Parathyroid adenoma (tissue), 2 donors: ENCODE measurements around the gene SLC12A6.

ENCODE experiments used
- H2AFZ ChIP-seq: fragments of 300-600 bp; sonication (generic); one replicate; pipeline ENCODE4 v1.7.0; 2017; ENCODE audit warnings: antibody characterized with exemption, mild to moderate bottlenecking
- H3K27ac ChIP-seq: fragments of 300-600 bp; sonication (generic); one replicate; pipeline ENCODE4 v1.7.0; 2017
- H3K27me3 ChIP-seq: fragments of 300-600 bp; sonication (generic); one replicate; pipeline ENCODE4 v1.7.0; 2017; ENCODE audit warnings: low read length; ENCODE audit not compliant: control insufficient read depth, insufficient read depth
- H3K36me3 ChIP-seq: fragments of 300-600 bp; sonication (generic); one replicate; pipeline ENCODE4 v1.7.0; 2017; ENCODE audit warnings: low read length; ENCODE audit not compliant: control insufficient read depth, insufficient read depth
- H3K4me1 ChIP-seq: fragments of 300-600 bp; sonication (generic); one replicate; pipeline ENCODE4 v1.7.0; 2017; ENCODE audit warnings: control low read depth
- H3K4me2 ChIP-seq: fragments of 300-600 bp; sonication (generic); one replicate; pipeline ENCODE4 v1.7.0; 2017; ENCODE audit warnings: low read length
- H3K4me3 ChIP-seq: fragments of 300-600 bp; sonication (generic); one replicate; pipeline ENCODE4 v1.7.0; 2017; ENCODE audit warnings: low read depth, low read length
- H3K79me2 ChIP-seq: fragments of 300-600 bp; sonication (generic); one replicate; pipeline ENCODE4 v1.7.0; 2017; ENCODE audit warnings: control low read depth
- H3K9ac ChIP-seq: fragments of 300-600 bp; sonication (generic); one replicate; pipeline ENCODE4 v1.7.0; 2017; ENCODE audit warnings: mild to moderate bottlenecking
- H3K9me3 ChIP-seq: fragments of 300-600 bp; sonication (generic); one replicate; pipeline ENCODE4 v1.7.0; 2017; ENCODE audit warnings: low read length; ENCODE audit not compliant: control insufficient read depth
- CTCF ChIP-seq: fragments of 300-600 bp; sonication (generic); IDR thresholded peaks from one replicate; pipeline ENCODE4 v1.7.0; 2017; ENCODE audit warnings: antibody characterized with exemption, mild to moderate bottlenecking
- donor health status: primary hyperparathyroidism.

Gene SLC12A6

GRCh38 chr15:34259566-34259965 lies 78.0 kb downstream of the SLC12A6 start:
- H3K36me3 ChIP-seq, result no peaks in the 10 kb centered on the region

GRCh38 chr15:34258151-34258550 lies 79.4 kb downstream of the SLC12A6 start:
- TF ChIP-seq CTCF, result no peak
- Histone ChIP-seq H3K4me3 (no peak overlapping the region), H3K27ac (no peak overlapping the region), H3K9ac (no peak overlapping the region), H2AFZ (no peak overlapping the region), H3K4me2 (no peak overlapping the region), H3K36me3 (no peaks in the 10 kb centered on the region), H3K27me3 (no peaks in the 10 kb centered on the region), H3K79me2 (no peaks in the 10 kb centered on the region), H3K9me3 (no peaks in the 10 kb centered on the region), H3K4me1 (no peaks in the 10 kb centered on the region)

More at GRCh38 chr15:34259566-34259965, 78.0 kb downstream of the SLC12A6 start:
- no peaks in the 10 kb centered on the region for H3K9me3 ChIP-seq
- H3K9ac ChIP-seq, result no peak overlapping the region
- no peak overlapping the region for H3K4me3 ChIP-seq
- H3K27me3 ChIP-seq, result no peaks in the 10 kb centered on the region
- H2AFZ ChIP-seq, result no peak overlapping the region
- no peak for TF ChIP-seq CTCF
- H3K4me2 ChIP-seq, result no peak overlapping the region
- no peaks in the 10 kb centered on the region for H3K79me2 ChIP-seq
- no peak overlapping the region for H3K27ac ChIP-seq
- H3K4me1 ChIP-seq, result no peaks in the 10 kb centered on the region

- Histone ChIP-seq H3K79me2 (no peaks in the 10 kb centered on the region), H3K4me2 (no peak overlapping the region), H3K9ac (no peak overlapping the region), H2AFZ (no peak overlapping the region), H3K9me3 (no peaks in the 10 kb centered on the region), H3K4me1 (no peaks in the 10 kb centered on the region), H3K36me3 (no peaks in the 10 kb centered on the region), H3K27ac (no peak overlapping the region), H3K4me3 (no peak overlapping the region), H3K27me3 (no peaks in the 10 kb centered on the region)
- no peak for TF ChIP-seq CTCF
These were observed 85.0 kb downstream of the SLC12A6 start for GRCh38 chr15:34252545-34252944.

GRCh38 chr15:34248190-34248589 lies 89.4 kb downstream of the SLC12A6 start:
- Histone ChIP-seq H3K9me3 (no peaks in the 10 kb centered on the region), H3K4me3 (no peak overlapping the region), H2AFZ (no peak overlapping the region), H3K27me3 (no peaks in the 10 kb centered on the region), H3K4me2 (no peak overlapping the region), H3K36me3 (no peaks in the 10 kb centered on the region), H3K79me2 (no peaks in the 10 kb centered on the region), H3K27ac (no peak overlapping the region), H3K4me1 (no peaks in the 10 kb centered on the region), H3K9ac (no peak overlapping the region)
- TF ChIP-seq CTCF, result no peak

GRCh38 chr15:34246276-34246976 lies 91.2 kb downstream of the SLC12A6 start:
- no peaks in the 10 kb centered on the region for H3K9me3 ChIP-seq
- no peak for TF ChIP-seq CTCF
- H2AFZ ChIP-seq, result no peak overlapping the region
- no peak overlapping the region for H3K9ac ChIP-seq
- H3K36me3 ChIP-seq, result no peaks in the 10 kb centered on the region
- H3K27ac ChIP-seq, result no peak overlapping the region
- no peaks in the 10 kb centered on the region for H3K79me2 ChIP-seq
- no peaks in the 10 kb centered on the region for H3K27me3 ChIP-seq
- no peaks in the 10 kb centered on the region for H3K4me1 ChIP-seq
- H3K4me2 ChIP-seq, result no peak overlapping the region
- no peak overlapping the region for H3K4me3 ChIP-seq
